Ramos (cell line): ENCODE measurements around the gene PCSK4.

Source experiments
- in situ Hi-C: fragments of 300-500 bp; cut with MboI; formaldehyde crosslinking; loops from one replicate; pipeline ENCODE4 v1.14.3; 2022; ENCODE audit warnings: low sequenced_read_pairs; ENCODE audit not compliant: unreplicated experiment

PCSK4 gene

GRCh38 chr19:1523412-1524286 lies 33.5 kb upstream of the PCSK4 start, which contains the start of gene PLK5:
PLK5 (plus strand) TSS chr19:1524077; CDS start chr19:1526997, 2,920 bp downstream.
- in situ Hi-C loops: loop anchor here (10.0 kb wide), 1 partner anchor 219 kb away; no protein-coding TSS in a partner anchor

DNA sequence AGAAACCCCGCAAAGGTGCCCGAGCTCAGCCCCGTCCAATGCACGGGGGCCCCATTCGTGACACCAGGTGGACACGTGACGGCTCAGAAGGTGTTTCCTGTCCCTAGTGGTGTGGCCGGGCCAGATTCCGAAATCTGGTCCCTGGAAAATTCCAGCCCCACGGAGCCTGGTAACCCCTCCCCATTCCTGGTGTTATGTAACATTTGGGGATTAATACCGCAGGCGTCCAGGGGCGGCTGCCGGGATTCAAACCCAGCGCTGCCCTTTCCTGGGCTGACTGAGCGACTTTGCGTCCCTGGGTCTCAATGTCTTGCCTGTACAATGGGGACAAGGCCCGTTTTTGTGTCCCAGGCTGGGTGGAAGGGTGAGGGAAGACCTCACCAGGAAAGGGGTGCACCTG lies 32.7 kb upstream of the PCSK4 start:
- in situ Hi-C loops: loop anchor here (10.0 kb wide), 1 partner anchor 218 kb away; no protein-coding TSS in a partner anchor

DNA sequence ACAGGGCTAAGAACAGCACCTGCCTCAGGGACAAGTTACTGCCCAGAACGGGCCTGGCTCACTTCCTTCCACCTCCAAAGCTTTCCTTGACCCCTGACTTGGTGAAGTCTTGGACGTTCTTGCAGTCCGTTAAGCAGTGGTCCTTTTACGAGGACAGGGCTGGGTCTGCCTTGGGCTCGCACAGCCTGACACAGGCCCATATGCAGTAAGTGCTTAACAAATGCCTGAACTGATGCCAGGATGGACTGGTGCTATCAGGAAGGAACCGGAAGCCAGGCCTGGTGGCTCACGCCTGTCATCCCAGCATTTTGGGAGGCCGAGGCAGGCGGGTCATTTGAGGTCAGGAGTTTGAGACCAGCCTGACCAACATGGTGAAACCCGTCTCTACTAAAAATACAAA lies 31.9 kb upstream of the PCSK4 start:
- in situ Hi-C loops: loop anchor here (10.0 kb wide), 1 partner anchor 217 kb away; no protein-coding TSS in a partner anchor

DNA sequence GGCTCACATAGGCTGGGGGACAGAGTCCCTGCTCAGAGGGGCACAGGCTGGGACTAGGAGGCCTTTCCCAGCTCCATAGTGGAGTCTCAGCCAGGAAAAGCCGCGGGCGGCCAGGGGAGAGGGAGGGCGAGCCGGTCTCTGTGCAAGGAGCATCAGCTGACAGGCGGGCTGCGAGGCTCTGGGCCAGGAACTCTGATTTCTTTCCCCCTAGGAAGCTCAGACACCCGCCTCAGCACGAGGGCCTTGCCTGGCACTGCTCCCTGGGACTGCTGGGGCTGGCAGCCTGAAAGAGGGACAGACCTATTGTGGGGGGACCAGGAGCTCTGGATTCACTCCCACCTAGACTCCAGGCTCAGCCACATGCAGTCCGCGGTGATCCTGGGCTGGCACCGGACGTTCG lies 31.5 kb upstream of the PCSK4 start:
- in situ Hi-C loops: loop anchor here (10.0 kb wide), 1 partner anchor 217 kb away; no protein-coding TSS in a partner anchor

DNA sequence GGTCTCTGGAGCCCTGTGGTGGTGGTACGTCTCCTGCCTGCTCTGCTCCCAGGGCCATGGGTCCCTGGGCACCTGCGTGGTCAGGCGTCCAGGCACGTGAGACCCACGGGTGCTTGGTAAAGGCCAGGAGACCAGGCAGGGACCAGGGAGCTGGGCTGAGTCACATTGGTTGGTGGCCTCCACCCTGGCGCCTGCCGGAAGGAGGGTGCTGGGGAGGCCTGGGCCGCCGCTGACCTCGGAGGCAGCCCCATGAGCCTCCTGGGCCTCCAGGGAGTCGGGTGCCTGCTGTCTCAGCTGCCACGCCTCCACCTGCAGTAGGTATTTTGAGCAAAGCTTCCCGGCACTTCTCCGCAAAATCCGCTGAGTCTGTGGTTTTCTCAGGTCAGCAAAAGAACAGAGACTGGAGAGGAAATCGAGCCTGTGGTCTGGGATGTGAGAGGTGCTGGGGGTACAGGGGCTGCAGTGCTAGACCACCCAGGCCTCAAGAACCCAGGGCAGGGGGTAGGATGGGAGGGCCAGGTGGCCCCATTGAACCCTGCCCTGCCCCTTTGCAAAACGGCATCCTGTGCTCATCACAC lies 30.1 kb upstream of the PCSK4 start:
- in situ Hi-C loops: loop anchor here (10.0 kb wide), 1 partner anchor 215 kb away; no protein-coding TSS in a partner anchor

GRCh38 chr19:1519802-1520201 lies 29.7 kb upstream of the PCSK4 start:
- in situ Hi-C loops: loop anchor here (10.0 kb wide), 1 partner anchor 215 kb away; no protein-coding TSS in a partner anchor

- in situ Hi-C loops: no loop called here
Measured at GRCh38 chr19:1518471-1518870, 28.3 kb upstream of the PCSK4 start.

DNA sequence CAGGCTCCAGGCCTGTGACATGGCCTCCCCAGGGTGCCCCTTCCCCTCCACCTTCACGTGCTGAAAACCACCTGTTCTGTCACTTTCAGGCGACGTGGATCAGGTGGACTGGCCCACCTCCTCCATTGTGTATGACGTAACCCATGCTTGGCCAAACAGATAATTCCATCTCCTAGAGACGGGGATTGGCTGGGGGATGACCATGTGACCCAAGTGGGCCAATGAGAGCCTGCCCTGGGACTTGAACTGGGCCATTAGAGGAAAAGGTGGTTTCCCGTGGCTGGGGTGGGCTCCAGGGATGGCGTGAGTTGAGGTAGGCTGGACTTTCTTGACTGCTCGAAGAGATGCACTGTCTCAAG lies 26.2 kb upstream of the PCSK4 start:
- in situ Hi-C loops: no loop called here

DNA sequence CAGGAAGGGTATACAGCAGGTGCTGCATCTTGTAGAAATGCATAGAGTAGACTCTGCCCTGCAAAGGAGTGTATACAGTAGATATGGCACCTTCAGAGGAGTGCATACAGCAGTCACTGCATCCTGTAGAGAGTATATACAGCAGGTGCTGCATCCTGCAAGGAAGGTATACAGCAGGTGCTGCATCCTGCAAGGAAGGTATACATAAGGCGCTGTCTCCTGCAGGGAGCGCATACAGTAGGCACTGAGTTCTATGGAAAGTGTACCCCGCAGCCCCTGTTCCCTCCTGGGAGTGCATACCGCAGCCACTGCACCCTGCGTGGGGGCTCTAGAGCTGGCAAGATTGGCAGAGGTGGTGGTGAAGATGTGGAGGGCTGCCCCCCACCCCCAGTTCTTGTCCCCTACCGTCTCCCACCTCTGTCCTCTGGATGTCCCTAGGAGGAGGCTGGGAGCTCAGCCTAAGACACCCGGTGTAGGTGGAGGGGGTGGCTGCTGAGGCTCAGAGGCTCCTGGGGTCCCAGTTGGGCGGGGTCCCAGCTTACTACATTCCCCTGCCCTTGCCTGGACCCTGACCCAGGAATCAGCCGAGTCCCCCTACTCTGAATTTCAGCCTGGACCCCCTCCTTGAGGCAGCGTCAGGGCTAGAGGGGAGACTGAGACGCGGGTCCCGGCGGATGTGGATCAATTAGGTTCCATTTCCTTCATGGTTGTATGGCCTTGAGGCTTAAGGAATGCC lies 25.0 kb upstream of the PCSK4 start:
- in situ Hi-C loops: no loop called here

DNA sequence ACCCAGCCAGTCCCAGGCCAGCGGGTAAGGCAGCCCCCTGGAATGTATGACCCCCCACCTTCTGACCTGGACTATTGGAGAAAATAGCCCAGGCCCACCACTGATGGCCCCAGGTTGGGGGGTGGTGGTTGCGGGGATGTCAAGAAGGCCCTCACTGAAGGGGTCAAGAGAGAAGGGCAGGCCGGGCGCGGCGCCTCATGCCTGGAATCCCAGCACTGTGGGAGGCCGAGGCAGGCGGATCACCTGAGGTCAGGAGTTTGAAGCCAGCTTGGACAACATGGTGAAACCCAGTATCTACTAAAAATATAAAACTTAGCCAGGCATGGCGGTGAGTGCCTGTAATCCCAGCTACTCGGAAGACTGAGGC lies 24.1 kb upstream of the PCSK4 start:
- in situ Hi-C loops: no loop called here

DNA sequence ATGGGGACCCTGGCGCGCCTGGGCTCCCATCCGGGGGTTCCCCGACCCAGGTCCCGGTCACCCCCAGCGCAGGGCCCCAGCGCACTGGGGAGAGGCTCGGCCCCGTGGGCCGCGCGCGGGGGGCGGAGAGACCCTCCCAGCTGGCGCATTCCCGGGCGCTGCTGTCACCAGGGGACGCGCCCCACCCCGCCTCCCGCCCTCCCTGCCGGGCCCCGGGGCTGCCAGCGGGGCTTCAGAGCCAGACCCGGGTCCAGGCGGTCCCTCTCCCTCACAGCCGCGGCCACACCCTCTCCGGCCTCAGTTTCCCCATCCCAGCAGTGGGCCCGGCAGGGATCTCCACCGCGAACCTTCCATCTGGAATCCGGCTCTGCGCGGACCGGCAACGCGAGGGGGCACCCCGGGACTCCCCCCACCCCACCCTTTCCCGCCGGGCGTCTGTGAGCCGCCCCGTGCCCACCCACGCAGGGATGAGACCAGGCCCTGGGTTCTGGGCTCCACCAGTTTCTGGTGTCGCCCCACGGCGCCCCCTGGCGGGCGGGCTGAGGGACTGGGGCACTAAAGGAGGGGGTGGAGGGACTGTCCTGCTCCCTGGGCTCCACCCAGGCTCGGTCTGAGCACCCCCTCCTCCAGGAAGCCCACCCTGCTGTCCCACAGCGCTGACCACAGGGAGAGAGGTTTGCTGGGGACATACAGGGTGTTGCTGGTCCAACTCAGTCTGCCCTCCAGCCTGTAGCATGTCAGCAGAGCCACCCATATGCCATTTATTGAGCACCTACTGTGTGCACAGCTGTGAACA lies 23.5 kb upstream of the PCSK4 start:
- in situ Hi-C loops: no loop called here

- in situ Hi-C loops: no loop called here
Measured at GRCh38 chr19:1512671-1513498, 22.7 kb upstream of the PCSK4 start, which contains the start of gene ADAMTSL5. ADAMTSL5 (minus strand) TSS chr19:1513019; CDS start chr19:1510943, 2,076 bp downstream.

DNA sequence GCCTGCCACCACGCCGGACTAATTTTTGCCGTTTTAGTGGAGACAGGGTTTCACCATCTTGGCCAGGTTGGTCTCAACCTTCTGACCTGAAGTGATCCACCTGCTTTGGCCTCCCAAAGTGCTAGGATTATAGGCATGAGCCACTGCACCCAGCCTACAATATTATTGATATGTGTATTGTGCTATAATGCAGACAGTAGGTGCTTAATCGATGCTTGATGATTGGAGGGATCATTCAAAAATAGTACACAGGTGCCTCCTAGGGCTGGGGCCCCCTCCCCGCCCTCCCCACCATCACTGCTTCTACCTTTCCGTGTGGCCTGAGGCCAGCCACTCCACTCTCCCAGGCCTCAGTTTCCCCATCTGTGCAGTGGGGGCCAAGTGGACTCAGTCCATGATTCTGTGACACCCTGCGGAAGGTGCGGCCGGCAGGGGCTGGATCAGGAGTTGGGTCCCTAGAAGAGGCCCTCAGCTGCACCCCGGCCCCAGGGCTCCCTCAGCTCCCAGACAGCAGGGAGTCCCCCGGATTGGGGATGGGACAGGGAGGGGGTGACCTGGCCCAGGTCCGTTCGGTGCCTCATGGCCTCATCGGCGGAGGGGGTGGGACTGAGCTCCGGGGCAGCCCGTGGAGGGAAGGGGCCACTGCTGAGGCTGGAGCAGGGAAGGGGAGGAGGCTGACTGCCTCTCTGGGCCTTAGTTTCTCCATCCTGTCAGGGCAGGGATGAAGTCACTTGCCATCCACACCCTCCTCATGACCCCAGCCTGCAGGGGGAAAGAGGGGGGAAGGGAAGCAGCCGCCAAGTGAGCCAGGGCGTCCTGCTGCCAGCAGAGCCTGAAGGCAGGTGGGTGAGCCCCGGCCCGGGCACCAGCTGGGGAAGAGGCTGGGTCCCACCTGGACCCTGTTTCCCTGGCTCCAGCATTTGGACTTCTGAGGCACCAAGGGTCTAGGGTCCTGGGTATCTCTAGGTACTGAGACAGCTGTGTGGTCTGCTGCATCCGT lies 21.5 kb upstream of the PCSK4 start:
- in situ Hi-C loops: no loop called here

GRCh38 chr19:1510807-1511206 lies 20.7 kb upstream of the PCSK4 start:
- in situ Hi-C loops: no loop called here

- in situ Hi-C loops: no loop called here
Measured at GRCh38 chr19:1510442-1510806, 20.3 kb upstream of the PCSK4 start.

- in situ Hi-C loops: no loop called here
Measured at GRCh38 chr19:1509602-1510441, 19.7 kb upstream of the PCSK4 start.

DNA sequence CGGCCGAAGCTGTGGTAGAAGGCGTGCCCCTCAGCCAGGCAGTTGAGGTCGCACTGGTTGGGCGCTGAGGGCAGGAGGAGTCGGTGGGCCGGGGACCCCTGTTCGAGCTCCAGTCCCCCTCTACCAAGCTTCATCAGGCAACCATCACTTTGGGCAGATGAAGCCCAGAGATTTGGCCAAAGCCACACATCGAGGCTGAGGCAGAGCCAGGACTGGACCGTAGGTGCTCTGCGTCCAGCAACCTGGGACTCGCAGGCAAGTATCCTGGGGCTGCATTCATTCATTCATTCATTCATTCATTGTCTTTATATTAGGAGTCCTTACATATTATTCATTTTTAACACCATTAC lies 18.3 kb upstream of the PCSK4 start:
- in situ Hi-C loops: no loop called here
